HepG2 (cell line): Measurements from ENCODE around the gene TOB1. TPM values are rescaled to one million over a fixed set of nuclear protein-coding genes. Genes with fewer than 3 reads are reported as not detected.

Source experiments
- ARNT2 ChIP-seq: sonication (generic); formaldehyde crosslinking; IDR thresholded peaks from 2 replicates; pipeline ENCODE4 v1.8.0; 2022; ENCODE audit warnings: mild to moderate bottlenecking, low read depth, missing genetic modification reagents, moderate library complexity
- CCAR2 ChIP-seq: fragments of 200-400 bp; formaldehyde crosslinking; optimal IDR thresholded peaks from 2 replicates; pipeline ENCODE3; 2018; ENCODE audit warnings: low read depth, mild to moderate bottlenecking, low read length, moderate library complexity
- CENPX ChIP-seq: sonication (generic); formaldehyde crosslinking; IDR thresholded peaks from 2 replicates; pipeline ENCODE4 v1.9.0; 2021; ENCODE audit warnings: mild to moderate bottlenecking, missing genetic modification reagents, moderate library complexity
- GATAD2A ChIP-seq: IDR thresholded peaks from 2 replicates; pipeline ENCODE4 v1.6.1; 2016
- JUNB ChIP-seq: sonication (generic); formaldehyde crosslinking; IDR thresholded peaks from 2 replicates; pipeline ENCODE4 v1.8.0; 2022; ENCODE audit warnings: missing genetic modification reagents, mild to moderate bottlenecking, borderline replicate concordance
- NFATC3 ChIP-seq: sonication (generic); formaldehyde crosslinking; IDR thresholded peaks from 2 replicates; pipeline ENCODE4 v1.5.1; 2020; ENCODE audit warnings: mild to moderate bottlenecking, missing genetic modification reagents
- NR2F2 ChIP-seq: IDR thresholded peaks from 2 replicates; pipeline ENCODE4 v1.6.1; 2012; ENCODE audit warnings: low read depth, inconsistent platforms, borderline replicate concordance
- POLR2AphosphoS5 ChIP-seq: IDR thresholded peaks from 2 replicates; pipeline ENCODE4 v1.6.1; 2012; ENCODE audit warnings: low read depth, low read length
- PRMT3 ChIP-seq: sonication (generic); formaldehyde crosslinking; IDR thresholded peaks from 2 replicates; pipeline ENCODE4 v1.8.1; 2022; ENCODE audit warnings: low read depth, mild to moderate bottlenecking, moderate library complexity, missing genetic modification reagents, borderline replicate concordance
- SAFB2 ChIP-seq: sonication (generic); formaldehyde crosslinking; IDR thresholded peaks from 2 replicates; pipeline ENCODE4 v1.5.1; 2020; ENCODE audit warnings: missing genetic modification reagents, low read depth, mild to moderate bottlenecking, borderline replicate concordance
- SNAI1 ChIP-seq: sonication (generic); formaldehyde crosslinking; IDR thresholded peaks from 2 replicates; pipeline ENCODE4 v1.5.0; 2020; ENCODE audit warnings: mild to moderate bottlenecking, missing genetic modification reagents, borderline replicate concordance
- SNRNP70 ChIP-seq: fragments of 200-400 bp; formaldehyde crosslinking; IDR thresholded peaks from 2 replicates; pipeline ENCODE4 v1.6.1; 2017; ENCODE audit warnings: mild to moderate bottlenecking, low read depth, low read length, moderate library complexity
- U2AF1 ChIP-seq: fragments of 200-400 bp; formaldehyde crosslinking; optimal IDR thresholded peaks from 2 replicates; pipeline ENCODE3; 2017; ENCODE audit warnings: mild to moderate bottlenecking, low read depth, low read length
- YEATS2 ChIP-seq: sonication (generic); formaldehyde crosslinking; IDR thresholded peaks from 2 replicates; pipeline ENCODE4 v1.4.0; 2020; ENCODE audit warnings: missing genetic modification reagents, borderline replicate concordance
- ZFAT ChIP-seq: sonication (generic); formaldehyde crosslinking; conservative IDR thresholded peaks from 2 replicates; pipeline ENCODE4 v1.8.1; 2023; ENCODE audit warnings: missing genetic modification reagents, inconsistent platforms
- ZFP62 ChIP-seq: sonication (generic); formaldehyde crosslinking; IDR thresholded peaks from 2 replicates; pipeline ENCODE4 v1.4.0; 2020; ENCODE audit warnings: missing genetic modification reagents
- ZFP90 ChIP-seq: sonication (generic); formaldehyde crosslinking; IDR thresholded peaks from 2 replicates; pipeline ENCODE4 v1.8.0; 2022; ENCODE audit warnings: missing genetic modification reagents, mild to moderate bottlenecking, inconsistent platforms, borderline replicate concordance
- ZNF136 ChIP-seq: sonication (generic); formaldehyde crosslinking; IDR thresholded peaks from 2 replicates; pipeline ENCODE4 v1.8.1; 2022; ENCODE audit warnings: low read depth, mild to moderate bottlenecking, moderate library complexity, missing genetic modification reagents
- ZNF251 ChIP-seq: sonication (generic); formaldehyde crosslinking; IDR thresholded peaks from 2 replicates; pipeline ENCODE4 v1.9.0; 2021; ENCODE audit warnings: mild to moderate bottlenecking, missing genetic modification reagents
- ZNF337 ChIP-seq: sonication (generic); formaldehyde crosslinking; IDR thresholded peaks from 2 replicates; pipeline ENCODE4 v1.5.1; 2020; ENCODE audit warnings: missing genetic modification reagents, low read depth, mild to moderate bottlenecking, borderline replicate concordance
- ZNF34 ChIP-seq: sonication (generic); formaldehyde crosslinking; IDR thresholded peaks from 2 replicates; pipeline ENCODE4 v1.4.0; 2020; ENCODE audit warnings: mild to moderate bottlenecking, missing genetic modification reagents, borderline replicate concordance
- polyA plus RNA-seq, 8 experiments: library from polyadenylated mRNA; depleted of rRNA in 3 of 8; stranded (reverse) in 7 of 8; unstranded in 1 of 8; fragments of >200 nt; fragmentation: Illumina TruSeq in 4 of 8; extraction: Trizol in 4 of 8; gene quantifications; 2 replicates each; pipeline versions ENCODE4 v1.2.1 to v1.2.3, GENCODE V29; 2011 to 2016; ENCODE audit warnings: low read depth in 4 of 8, missing spikeins in 1 of 8, mixed read lengths in 1 of 8; ENCODE audit not compliant: insufficient read depth in 1 of 8
- total RNA-seq, 5 experiments: library from RNA; depleted of rRNA; stranded (reverse); fragments of >200 nt; fragmentation: Illumina TruSeq; extraction: Trizol; gene quantifications; 2 replicates each; pipeline ENCODE4 v1.2.3, GENCODE V29; 2016; ENCODE audit warnings: low read depth in 1 of 5
- TF ChIP-seq, protein P1 (sequence below): sonication (generic); formaldehyde crosslinking; IDR thresholded peaks from 2 replicates; pipeline ENCODE4 v1.4.0; 2020; ENCODE audit warnings: missing genetic modification reagents
- TF ChIP-seq, protein P2 (sequence below): sonication (generic); formaldehyde crosslinking; IDR thresholded peaks from 2 replicates; pipeline ENCODE4 v1.5.1; 2020; ENCODE audit warnings: missing genetic modification reagents, mild to moderate bottlenecking, borderline replicate concordance
- TF ChIP-seq, protein P3 (sequence below): sonication (generic); formaldehyde crosslinking; conservative IDR thresholded peaks from 2 replicates; pipeline ENCODE4 v1.8.0; 2022; ENCODE audit warnings: low read depth, missing genetic modification reagents

The TOB1 gene
- total and polyA plus RNA-seq, 2 of the 13 experiments (the other 11 are each of a cell fraction or from before 2014, with no cell fraction given): 21.9 to 57.7 TPM

- TF ChIP-seq, protein P1, sequence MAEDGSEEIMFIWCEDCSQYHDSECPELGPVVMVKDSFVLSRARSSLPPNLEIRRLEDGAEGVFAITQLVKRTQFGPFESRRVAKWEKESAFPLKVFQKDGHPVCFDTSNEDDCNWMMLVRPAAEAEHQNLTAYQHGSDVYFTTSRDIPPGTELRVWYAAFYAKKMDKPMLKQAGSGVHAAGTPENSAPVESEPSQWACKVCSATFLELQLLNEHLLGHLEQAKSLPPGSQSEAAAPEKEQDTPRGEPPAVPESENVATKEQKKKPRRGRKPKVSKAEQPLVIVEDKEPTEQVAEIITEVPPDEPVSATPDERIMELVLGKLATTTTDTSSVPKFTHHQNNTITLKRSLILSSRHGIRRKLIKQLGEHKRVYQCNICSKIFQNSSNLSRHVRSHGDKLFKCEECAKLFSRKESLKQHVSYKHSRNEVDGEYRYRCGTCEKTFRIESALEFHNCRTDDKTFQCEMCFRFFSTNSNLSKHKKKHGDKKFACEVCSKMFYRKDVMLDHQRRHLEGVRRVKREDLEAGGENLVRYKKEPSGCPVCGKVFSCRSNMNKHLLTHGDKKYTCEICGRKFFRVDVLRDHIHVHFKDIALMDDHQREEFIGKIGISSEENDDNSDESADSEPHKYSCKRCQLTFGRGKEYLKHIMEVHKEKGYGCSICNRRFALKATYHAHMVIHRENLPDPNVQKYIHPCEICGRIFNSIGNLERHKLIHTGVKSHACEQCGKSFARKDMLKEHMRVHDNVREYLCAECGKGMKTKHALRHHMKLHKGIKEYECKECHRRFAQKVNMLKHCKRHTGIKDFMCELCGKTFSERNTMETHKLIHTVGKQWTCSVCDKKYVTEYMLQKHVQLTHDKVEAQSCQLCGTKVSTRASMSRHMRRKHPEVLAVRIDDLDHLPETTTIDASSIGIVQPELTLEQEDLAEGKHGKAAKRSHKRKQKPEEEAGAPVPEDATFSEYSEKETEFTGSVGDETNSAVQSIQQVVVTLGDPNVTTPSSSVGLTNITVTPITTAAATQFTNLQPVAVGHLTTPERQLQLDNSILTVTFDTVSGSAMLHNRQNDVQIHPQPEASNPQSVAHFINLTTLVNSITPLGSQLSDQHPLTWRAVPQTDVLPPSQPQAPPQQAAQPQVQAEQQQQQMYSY (CRISPR knock-in tag): no peak; the same call in 1 of the 2 replicates
- TF ChIP-seq CCAR2: no peak
- peak; percentile 90 for TF ChIP-seq GATAD2A (CRISPR knock-in tag)
- TF ChIP-seq CENPX (CRISPR knock-in tag): no peak
- peak; percentile 73; the same call in 1 of the 2 replicates for TF ChIP-seq ARNT2 (CRISPR knock-in tag)
- no peak for TF ChIP-seq PRMT3 (CRISPR knock-in tag)
- TF ChIP-seq, protein P2, sequence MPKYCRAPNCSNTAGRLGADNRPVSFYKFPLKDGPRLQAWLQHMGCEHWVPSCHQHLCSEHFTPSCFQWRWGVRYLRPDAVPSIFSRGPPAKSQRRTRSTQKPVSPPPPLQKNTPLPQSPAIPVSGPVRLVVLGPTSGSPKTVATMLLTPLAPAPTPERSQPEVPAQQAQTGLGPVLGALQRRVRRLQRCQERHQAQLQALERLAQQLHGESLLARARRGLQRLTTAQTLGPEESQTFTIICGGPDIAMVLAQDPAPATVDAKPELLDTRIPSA (CRISPR knock-in tag): 0 out of 2 replicates have a peak, but pooled peaks have one; percentile 15
- TF ChIP-seq NR2F2: peak; percentile 28; the same call in 1 of the 2 replicates
- TF ChIP-seq ZNF34 (CRISPR knock-in tag): no peak
- peak; percentile 90; the same call in 1 of the 2 replicates for TF ChIP-seq SAFB2 (CRISPR knock-in tag)
- no peak for TF ChIP-seq NFATC3 (CRISPR knock-in tag)
- 0 out of 2 replicates have a peak, but pooled peaks have one; percentile 80 for TF ChIP-seq ZNF136 (CRISPR knock-in tag)
- no peak for TF ChIP-seq SNAI1 (CRISPR knock-in tag)
- no peak for TF ChIP-seq ZFP90 (CRISPR knock-in tag)
- peak; percentile 92; the same call in 1 of the 2 replicates for TF ChIP-seq ZNF337 (CRISPR knock-in tag)
- TF ChIP-seq, protein P3, sequence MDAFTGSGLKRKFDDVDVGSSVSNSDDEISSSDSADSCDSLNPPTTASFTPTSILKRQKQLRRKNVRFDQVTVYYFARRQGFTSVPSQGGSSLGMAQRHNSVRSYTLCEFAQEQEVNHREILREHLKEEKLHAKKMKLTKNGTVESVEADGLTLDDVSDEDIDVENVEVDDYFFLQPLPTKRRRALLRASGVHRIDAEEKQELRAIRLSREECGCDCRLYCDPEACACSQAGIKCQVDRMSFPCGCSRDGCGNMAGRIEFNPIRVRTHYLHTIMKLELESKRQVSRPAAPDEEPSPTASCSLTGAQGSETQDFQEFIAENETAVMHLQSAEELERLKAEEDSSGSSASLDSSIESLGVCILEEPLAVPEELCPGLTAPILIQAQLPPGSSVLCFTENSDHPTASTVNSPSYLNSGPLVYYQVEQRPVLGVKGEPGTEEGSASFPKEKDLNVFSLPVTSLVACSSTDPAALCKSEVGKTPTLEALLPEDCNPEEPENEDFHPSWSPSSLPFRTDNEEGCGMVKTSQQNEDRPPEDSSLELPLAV (CRISPR knock-in tag): no peak
- peak; percentile 51; the same call in 1 of the 2 replicates for TF ChIP-seq POLR2AphosphoS5
- TF ChIP-seq ZNF251: no peak
- no peak for TF ChIP-seq SNRNP70
- no peak for TF ChIP-seq JUNB (CRISPR knock-in tag)
- TF ChIP-seq YEATS2 (CRISPR knock-in tag): 0 out of 2 replicates have a peak, but pooled peaks have one; percentile 21
- TF ChIP-seq U2AF1: no peak
- no peak for TF ChIP-seq ZFP62 (CRISPR knock-in tag)
- TF ChIP-seq ZFAT (CRISPR knock-in tag): no peak
These were observed 18.5 kb upstream of the TOB1 start (continued) for GRCh38 chr17:50884439-50885311.
